ENCODE results near the gene NACAD. TPM values are rescaled to one million over a fixed set of nuclear protein-coding genes. Genes with fewer than 3 reads are reported as not detected.

The NACAD gene
- total and polyA plus RNA-seq, 2 of the 4 experiments (the other 2 are of a cell fraction): 0.54 to 2.2 TPM

GRCh38 chr7:45036796-45037195 lies 52.0 kb downstream of the NACAD start:
- CTCF ChIA-PET: no interaction called here

More at GRCh38 chr7:45036796-45037195, 52.0 kb downstream of the NACAD start:
- H4K8ac ChIP-seq (ENCODE audit: low read depth in 2 of 2, low read length in 2 of 2): no peak overlapping the region
- dilution Hi-C loops (cut with HindIII; ENCODE audit: low sequenced_read_pairs, unreplicated experiment) (loop anchor here (10.0 kb wide), 1 partner anchor 58 kb away; no protein-coding TSS in a partner anchor), intact Hi-C loops (cut with micrococcal nuclease) (no loop called here), in situ Hi-C loops (cut with MboI; ENCODE audit: low sequenced_read_pairs) (no loop called here)
- H3K9me3 ChIP-seq (ENCODE audit: control insufficient read depth, insufficient read depth, low read length): no peaks in the 10 kb centered on the region
- H3K4me2 ChIP-seq (ENCODE audit: low read depth, low read length): no peak overlapping the region
- no peak overlapping the region for H3K56ac ChIP-seq (ENCODE audit: extremely low read depth, insufficient read depth, low read length)
- H2AK5ac ChIP-seq (ENCODE audit: low read depth, low read length): no peak overlapping the region
- peaks cover 52% of the 10 kb centered on the region for H4K20me1 ChIP-seq (ENCODE audit: insufficient read depth, low read length)
- BruUV-seq (replicated peaks): no TSS peak
- H3K27ac ChIP-seq (ENCODE audit: insufficient read depth, low read length): no peak overlapping the region
- H2BK15ac ChIP-seq (ENCODE audit: low read depth, low read length): no peak overlapping the region
- no peak overlapping the region for H4K5ac ChIP-seq (ENCODE audit: low read depth, low read length)
- no peak overlapping the region for H2AFZ ChIP-seq (replicated peaks; ENCODE audit: low read length, poor library complexity)
- POLR2A ChIA-PET (ENCODE audit: unreplicated experiment): interaction anchor here (0.5 kb wide), 1 partner anchor 13 kb away, joined by 4 read pairs; no protein-coding TSS in a partner anchor
- no peak overlapping the region for H2BK120ac ChIP-seq (ENCODE audit: low read depth, low read length)
- H3K4ac ChIP-seq (ENCODE audit: low read depth, low read length): no peak overlapping the region
- peaks cover 13% of the 10 kb centered on the region for H3K36me3 ChIP-seq (ENCODE audit: control insufficient read depth, insufficient read depth, low read length)
- no peak overlapping the region for H3K9ac ChIP-seq (ENCODE audit: low read depth, low read length)
- no peak overlapping the region for H3K4me3 ChIP-seq (ENCODE audit: insufficient read depth, low read depth, low read length)
- ATAC-seq (ENCODE audit: low read depth): no peak
- WGBS, 2 experiments (ENCODE audit: extremely low coverage in 2 of 2, insufficient read length in 1 of 2): 80% methylated on average over 1 of the region's 8 CpGs; no CpG with 5 or more reads in 1 of the 2 experiments
- no peak overlapping the region for H3K18ac ChIP-seq (ENCODE audit: low read depth, low read length)
- H3K79me1 ChIP-seq (ENCODE audit: low read depth in 1 of 2, low read length in 2 of 2): peaks cover 45 to 69% of the 10 kb centered on the region in 2 experiments
- H3K27me3 ChIP-seq (ENCODE audit: control insufficient read depth, insufficient read depth, low read length): no peaks in the 10 kb centered on the region
- TF ChIP-seq RFX5 (IDR thresholded peaks at IDR 0.05; ENCODE audit: low read depth, low read length): no peak
- H2BK20ac ChIP-seq (ENCODE audit: low read depth, low read length): no peak overlapping the region
- H3K9me1 ChIP-seq (ENCODE audit: insufficient read depth, low read length): peaks cover 30% of the 10 kb centered on the region
- no peak overlapping the region for H3K14ac ChIP-seq (replicated peaks; ENCODE audit: low read depth, low read length)
- DNase-seq: no peak
- H4K91ac ChIP-seq (ENCODE audit: insufficient read depth, low read depth, low read length): no peak overlapping the region
- no peak overlapping the region for H2BK5ac ChIP-seq (ENCODE audit: low read depth, low read length, poor library complexity, severe bottlenecking)
- peaks cover 9% of the 10 kb centered on the region for H3K4me1 ChIP-seq (ENCODE audit: control insufficient read depth, insufficient read depth, low read length)
- H3K23ac ChIP-seq (ENCODE audit: low read depth, low read length): no peak overlapping the region
- no peak overlapping the region for H2AK9ac ChIP-seq (replicated peaks; ENCODE audit: low read depth, low read length, poor library complexity)
